SK-N-SH treated with all-trans-retinoic acid at 6 μM for 48 hours (cell line): ENCODE data around the gene PLCB1.

ENCODE experiments used
- ATAC-seq: fragments of 200-7000 bp; cut with Tn5 transposase; 3 replicates; pipeline ENCODE4 v1.9.1; 2020; ENCODE audit warnings: mild to moderate bottlenecking, moderate library complexity
- BACH2 ChIP-seq: fragments of 250-450 bp; sonication (Bioruptor Pico); IDR thresholded peaks from 2 replicates; pipeline ENCODE4 v1.9.0; 2021; ENCODE audit warnings: mild to moderate bottlenecking, borderline replicate concordance
- CSDC2 ChIP-seq: fragments of 250-450 bp; sonication (Bioruptor Pico); IDR thresholded peaks from 2 replicates; pipeline ENCODE4 v1.5.0; 2020; ENCODE audit warnings: mild to moderate bottlenecking, moderate library complexity
- CSRNP3 ChIP-seq: fragments of 250-450 bp; sonication (Bioruptor Pico); IDR thresholded peaks from 2 replicates; pipeline ENCODE4 v1.5.1; 2021; ENCODE audit warnings: mild to moderate bottlenecking, moderate library complexity
- ESRRG ChIP-seq: fragments of 250-450 bp; sonication (Bioruptor Pico); IDR thresholded peaks from 2 replicates; pipeline ENCODE4 v1.6.1; 2021; ENCODE audit warnings: mild to moderate bottlenecking
- GLIS3 ChIP-seq: fragments of 250-450 bp; sonication (Bioruptor Pico); IDR thresholded peaks from 2 replicates; pipeline ENCODE4 v1.5.0; 2020; ENCODE audit warnings: mild to moderate bottlenecking, moderate library complexity
- ISL1 ChIP-seq: fragments of 250-450 bp; sonication (Bioruptor Pico); IDR thresholded peaks from 2 replicates; pipeline ENCODE4 v2.1.2; 2022; ENCODE audit warnings: mild to moderate bottlenecking, moderate library complexity
- OSR1 ChIP-seq: fragments of 250-450 bp; sonication (Bioruptor Pico); IDR thresholded peaks from 2 replicates; pipeline ENCODE4 v1.8.0; 2022; ENCODE audit warnings: moderate library complexity, mild to moderate bottlenecking, inconsistent platforms
- PATZ1 ChIP-seq: fragments of 250-450 bp; sonication (Bioruptor Pico); IDR thresholded peaks from 2 replicates; pipeline ENCODE4 v1.8.0; 2020; ENCODE audit warnings: mild to moderate bottlenecking, moderate library complexity, borderline replicate concordance
- POU6F1 ChIP-seq: fragments of 250-450 bp; sonication (Bioruptor Pico); IDR thresholded peaks from 2 replicates; pipeline ENCODE4 v1.8.0; 2021; ENCODE audit warnings: low read depth, mild to moderate bottlenecking, moderate library complexity, borderline replicate concordance
- PPARA ChIP-seq: fragments of 250-450 bp; sonication (Bioruptor Pico); IDR thresholded peaks from 2 replicates; pipeline ENCODE4 v1.5.0; 2020; ENCODE audit warnings: mild to moderate bottlenecking, borderline replicate concordance
- RARB ChIP-seq: fragments of 250-450 bp; sonication (Bioruptor Pico); IDR thresholded peaks from 2 replicates; pipeline ENCODE4 v1.8.0; 2021; ENCODE audit warnings: mild to moderate bottlenecking, moderate library complexity
- SNAI2 ChIP-seq: fragments of 250-450 bp; sonication (Bioruptor Pico); IDR thresholded peaks from 2 replicates; pipeline ENCODE4 v1.5.0; 2020; ENCODE audit warnings: mild to moderate bottlenecking, moderate library complexity
- TCF4 ChIP-seq: fragments of 250-450 bp; sonication (Bioruptor Pico); IDR thresholded peaks from 2 replicates; pipeline ENCODE4 v1.8.0; 2021; ENCODE audit warnings: mild to moderate bottlenecking, moderate library complexity, borderline replicate concordance
- TOX ChIP-seq: fragments of 250-450 bp; sonication (Bioruptor Pico); IDR thresholded peaks from 2 replicates; pipeline ENCODE4 v1.8.0; 2021; ENCODE audit warnings: mild to moderate bottlenecking, moderate library complexity, borderline replicate concordance
- TSHZ2 ChIP-seq: fragments of 250-450 bp; sonication (Bioruptor Pico); IDR thresholded peaks from 2 replicates; pipeline ENCODE4 v1.5.0; 2020; ENCODE audit warnings: mild to moderate bottlenecking, moderate library complexity
- ZFP3 ChIP-seq: fragments of 250-450 bp; sonication (Bioruptor Pico); IDR thresholded peaks from 2 replicates; pipeline ENCODE4 v1.5.0; 2020; ENCODE audit warnings: mild to moderate bottlenecking, moderate library complexity
- ZNF565 ChIP-seq: fragments of 450-650 bp; formaldehyde crosslinking; conservative IDR thresholded peaks from 2 replicates; pipeline ENCODE4 v1.5.0; 2020; ENCODE audit warnings: low read depth, mild to moderate bottlenecking, moderate library complexity
- ZNF70 ChIP-seq: fragments of 450-650 bp; formaldehyde crosslinking; IDR thresholded peaks from 2 replicates; pipeline ENCODE4 v1.5.0; 2020; ENCODE audit warnings: mild to moderate bottlenecking, moderate library complexity
- ZNF8 ChIP-seq: fragments of 450-650 bp; formaldehyde crosslinking; IDR thresholded peaks from 2 replicates; pipeline ENCODE4 v1.5.0; 2020; ENCODE audit warnings: mild to moderate bottlenecking, moderate library complexity

Gene PLCB1

GRCh38 chr20:8400486-8400885 lies 268.4 kb downstream of the PLCB1 start:
- no peak for TF ChIP-seq OSR1 (CRISPR knock-in tag)
- TF ChIP-seq TSHZ2 (CRISPR knock-in tag), result no peak
- no peak for TF ChIP-seq ESRRG (CRISPR knock-in tag)
- TF ChIP-seq ZNF8, result no peak
- no peak for TF ChIP-seq BACH2
- TF ChIP-seq PPARA (CRISPR knock-in tag), result no peak
- TF ChIP-seq TOX (CRISPR knock-in tag), result no peak
- TF ChIP-seq CSRNP3, result no peak
- no peak for TF ChIP-seq TCF4
- TF ChIP-seq ZFP3 (CRISPR knock-in tag), result no peak
- no peak for TF ChIP-seq ZNF70
- TF ChIP-seq POU6F1, result no peak
- no peak for TF ChIP-seq CSDC2 (CRISPR knock-in tag)
- TF ChIP-seq GLIS3, result no peak
- TF ChIP-seq ISL1, result no peak
- TF ChIP-seq ZNF565 (CRISPR knock-in tag), result no peak
- ATAC-seq, result no peak

- no peak for TF ChIP-seq ESRRG (CRISPR knock-in tag)
- no peak for TF ChIP-seq OSR1 (CRISPR knock-in tag)
- no peak for TF ChIP-seq SNAI2 (CRISPR knock-in tag)
- TF ChIP-seq GLIS3, result no peak
- no peak for TF ChIP-seq ZNF8
- TF ChIP-seq CSRNP3, result no peak
- ATAC-seq, result no peak
Observed at GRCh38 chr20:8401556-8401955, 269.5 kb downstream of the PLCB1 start.

GRCh38 chr20:8402798-8403197 lies 270.7 kb downstream of the PLCB1 start:
- TF ChIP-seq ZNF70, result no peak
- TF ChIP-seq TOX (CRISPR knock-in tag), result no peak
- TF ChIP-seq CSRNP3, result no peak
- no peak for TF ChIP-seq RARB (CRISPR knock-in tag)
- ATAC-seq, result no peak

GRCh38 chr20:8404912-8405635 lies 273.0 kb downstream of the PLCB1 start:
- ATAC-seq, result no peak
- no peak for TF ChIP-seq PATZ1 (CRISPR knock-in tag)
- TF ChIP-seq TCF4, result no peak
- TF ChIP-seq GLIS3, result no peak
